Neutrophil (primary cell): ENCODE data around the gene M6PR.

Experiments used
- H3K27ac ChIP-seq: fragments of 200-600 bp; sonication (generic); 2 replicates; pipeline ENCODE4 v1.5.1; 2016; ENCODE audit warnings: mild to moderate bottlenecking, moderate library complexity
- H3K27me3 ChIP-seq: fragments of 200-600 bp; sonication (generic); 2 replicates; pipeline ENCODE4 v1.6.0; 2016; ENCODE audit warnings: mild to moderate bottlenecking
- H3K36me3 ChIP-seq: fragments of 200-600 bp; sonication (generic); 2 replicates; pipeline ENCODE4 v1.5.1; 2017
- H3K4me1 ChIP-seq, 2 experiments: fragments of 200-600 bp in 1 of 2; sonication (generic) in 1 of 2; 1 replicate in 1 of 2; 2 replicates in 1 of 2; pipeline versions ENCODE4 v1.5.1 to v1.6.1; 2013 to 2016; ENCODE audit warnings: low read depth in 1 of 2, low read length in 1 of 2, mild to moderate bottlenecking in 1 of 2, moderate library complexity in 1 of 2; ENCODE audit not compliant: control insufficient read depth in 1 of 2, insufficient read depth in 1 of 2
- H3K4me3 ChIP-seq, 2 experiments: fragments of 200-600 bp in 1 of 2; sonication (generic) in 1 of 2; 1 replicate in 1 of 2; 2 replicates in 1 of 2; pipeline ENCODE4 v1.5.1; 2013 to 2016; ENCODE audit warnings: low read depth in 1 of 2, low read length in 1 of 2, mild to moderate bottlenecking in 1 of 2, moderate library complexity in 1 of 2
- H3K9me3 ChIP-seq: fragments of 200-600 bp; sonication (generic); 2 replicates; pipeline ENCODE4 v1.5.1; 2016
- CTCF ChIP-seq: fragments of 200-600 bp; sonication (generic); IDR thresholded peaks from 2 replicates; pipeline ENCODE4 v1.5.1; 2016; ENCODE audit warnings: antibody characterized with exemption

Gene M6PR

GRCh38 chr12:8949342-8950220 is at the start of gene M6PR:
Gene M6PR (minus strand): TSS chr12:8949645. CDS start chr12:8946404, 3,241 bp downstream.
- Histone ChIP-seq H3K27me3 (no peaks in the 10 kb centered on the region), H3K36me3 (peaks cover 14% of the 10 kb centered on the region), H3K27ac (peak within 1 kb of the TSS; percentile 96), H3K4me3 (peak within 1 kb of the TSS; percentile 97 to 98), H3K4me1 (peaks cover 18 to 24% of the 10 kb centered on the region in 2 experiments), H3K9me3 (no peaks in the 10 kb centered on the region)
- TF ChIP-seq CTCF, result peak; percentile 41

GRCh38 chr12:8996682-8997405 is 47.4 kb upstream of the M6PR start:
- Histone ChIP-seq H3K36me3 (no peaks in the 10 kb centered on the region), H3K4me1 (peaks cover 0 to 2% of the 10 kb centered on the region in 2 experiments)

GRCh38 chr12:8995021-8995775 is 45.8 kb upstream of the M6PR start:
- Histone ChIP-seq H3K36me3 (no peaks in the 10 kb centered on the region), H3K9me3 (no peaks in the 10 kb centered on the region), H3K27me3 (no peaks in the 10 kb centered on the region), H3K4me3 (no peak overlapping the region), H3K27ac (no peak overlapping the region), H3K4me1 (peaks cover 0 to 6% of the 10 kb centered on the region in 2 experiments)
- no peak for TF ChIP-seq CTCF

More at GRCh38 chr12:8996682-8997405, 47.4 kb upstream of the M6PR start:
- Histone ChIP-seq H3K27me3 (no peaks in the 10 kb centered on the region), H3K9me3 (no peaks in the 10 kb centered on the region), H3K27ac (no peak overlapping the region), H3K4me3 (no peak overlapping the region)
- no peak for TF ChIP-seq CTCF

- no peaks in the 10 kb centered on the region for H3K36me3 ChIP-seq
- peaks cover 6 to 16% of the 10 kb centered on the region in 2 experiments for H3K4me1 ChIP-seq
- no peaks in the 10 kb centered on the region for H3K27me3 ChIP-seq
- H3K27ac ChIP-seq, result no peak overlapping the region
- H3K9me3 ChIP-seq, result no peaks in the 10 kb centered on the region
- no peak overlapping the region for H3K4me3 ChIP-seq
- TF ChIP-seq CTCF, result no peak
Measured at GRCh38 chr12:8993827-8994226, 44.4 kb upstream of the M6PR start.
